Heart right ventricle (tissue), 16 donors: ENCODE results near the gene SGCG. TPM values are rescaled to one million over a fixed set of nuclear protein-coding genes. Genes with fewer than 3 reads are reported as not detected.
A peak's percentile ranks its signal among the peaks of the same experiment; 100 is the strongest.

ENCODE experiments used
- ATAC-seq, 8 donors: fragments of 200-7000 bp; cut with Tn5 transposase; one replicate each; pipeline ENCODE4 v1.9.1; 2020; ENCODE audit warnings: mild to moderate bottlenecking in 8 of 8, moderate library complexity in 8 of 8, moderate number of reproducible peaks in 1 of 8
- DNase-seq, 2 donors: peaks; one replicate each; pipeline ENCODE4 v3.0.0-alpha.2; 2020
- H3K27ac ChIP-seq, 10 donors: fragments of 200-600 bp; sonication (generic) in 2 of 10; one replicate each; pipeline versions ENCODE4 v1.5.0 to v1.8.0; 2020 to 2022; ENCODE audit warnings: mild to moderate bottlenecking in 3 of 10
- H3K27me3 ChIP-seq, 7 donors: fragments of 200-600 bp; one replicate each; pipeline ENCODE4 v1.8.0; 2021 to 2022; ENCODE audit warnings: mild to moderate bottlenecking in 2 of 7
- H3K36me3 ChIP-seq, 9 donors: fragments of 200-600 bp; sonication (generic) in 1 of 9; one replicate each; pipeline versions ENCODE4 v1.5.0 to v1.8.0; 2020 to 2022; ENCODE audit warnings: mild to moderate bottlenecking in 2 of 9
- H3K4me1 ChIP-seq, 9 donors: fragments of 200-600 bp; sonication (generic) in 1 of 9; one replicate each; pipeline versions ENCODE4 v1.5.0 to v1.8.0; 2020 to 2022; ENCODE audit warnings: mild to moderate bottlenecking in 4 of 9
- H3K4me3 ChIP-seq, 10 donors: fragments of 200-600 bp; sonication (generic) in 2 of 10; one replicate each; pipeline versions ENCODE4 v1.5.0 to v1.8.0; 2020 to 2022; ENCODE audit warnings: mild to moderate bottlenecking in 7 of 10, moderate library complexity in 2 of 10
- H3K9me3 ChIP-seq, 11 donors: fragments of 200-600 bp in 10 of 11; sonication (generic) in 2 of 11; one replicate each; pipeline versions ENCODE4 v1.5.0 to v1.8.0; 2013 to 2022; ENCODE audit warnings: mild to moderate bottlenecking in 2 of 11, control low read depth in 1 of 11, moderate library complexity in 1 of 11
- CTCF ChIP-seq, 9 donors: fragments of 200-600 bp; sonication (generic) in 2 of 9; IDR thresholded peaks; one replicate each; pipeline versions ENCODE4 v1.5.0 to v1.8.0; 2021 to 2022; ENCODE audit warnings: antibody characterized with exemption in 9 of 9, mild to moderate bottlenecking in 5 of 9, moderate library complexity in 1 of 9
- WGBS, 2 donors: extraction: QIAGEN DNeasy Blood & Tissue Kit; methylation state at CpG; one replicate each; pipeline ENCODE4 v1.1.7; 2013; ENCODE audit warnings: inconsistent platforms in 1 of 2; 5-methylcytosine and 5-hydroxymethylcytosine counted together
- intact Hi-C, 10 donors: fragments of 100-400 bp; cut with DNase I; formaldehyde crosslinking; loops; one replicate each; pipeline versions ENCODE4 v1.11.1 to v1.14.2; 2022
- polyA plus RNA-seq, 2 donors: library from polyadenylated mRNA; stranded (reverse); fragments of 200-250 nt; gene quantifications; one replicate each; pipeline ENCODE4 v1.2.3, GENCODE V29; 2013
- total RNA-seq, 10 donors: library from RNA; stranded (reverse); fragmentation: NEBNext Ultra II Directional in 3 of 10; extraction: Animal tissue kit (Norgen Biotek cat#: 25700) in 3 of 10; gene quantifications; one replicate each; pipeline versions ENCODE4 v1.2.1 to v1.2.4, GENCODE V29; 2021 to 2023
- donor health status: Arrhythmogenic right ventricular cardiomyopathy.
- donor health status: ischemic (EF 13 %, LVEDD 7.1; RV severe dilation, severe dysfunction).
- donor health status: healthy with polysubstance abuse.
- donor health status: DM: no; HTN: yes; CAD: no.
- donor health status: DM: no; HTN: no; CAD: no.
- donor health status: ischemic (EF 25% LVEDD 6.9; RV normal size, moderate dysfunction).
- donor health status: ischemic (EF 25% LVEDD 5.7; RV mildly dilated, moderate dysfunction).
- donor health status: healthy.
- donor health status: DM: yes; HTN: yes; CAD: no.
- donor health status: Ischemic cardiomyopathy.
- donor health status: ischemic (EF 35%, LVEDD 5.7; RV mildly dilated, moderate dysfunction).
- donor health status: nonischemic (EF 11% LVEDD 7.7; RV severe dilation, severe dysfunction).
- donor health status: DM: yes; HTN: yes; CAD: no.
- donor health status: PGD.
- donor health status: ischemic (EF 29% LVEDD 5.4; RV normal size, mild dysfunction).
- donor health status: nonischemic (EF 23%, LVEDD 6.1; RV moderate dilation, normal function).

SGCG gene
- total and polyA plus RNA-seq, 12 donors: 26.9 to 191 (median 149) TPM

- H3K27ac ChIP-seq: no peak overlapping the region
- 90% methylated on average over 3 of the region's 3 CpGs for WGBS, 2 donors
- no peaks in the 10 kb centered on the region for H3K27me3 ChIP-seq
- no peak overlapping the region for H3K4me3 ChIP-seq
- no peak for DNase-seq
- intact Hi-C loops: no loop called here
- no peak for TF ChIP-seq CTCF (IDR thresholded peaks at IDR 0.05)
- H3K36me3 ChIP-seq: no peaks in the 10 kb centered on the region
- H3K4me1 ChIP-seq: peaks cover 0 to 5% (median 0%) of the 10 kb centered on the region in 9 donors
- no peaks in the 10 kb centered on the region for H3K9me3 ChIP-seq
- ATAC-seq: no peak
Observed at GRCh38 chr13:23271331-23271730, 90.6 kb downstream of the SGCG start.

- H3K4me3 ChIP-seq: no peak overlapping the region
- TF ChIP-seq CTCF (IDR thresholded peaks at IDR 0.05): no peak
- H3K36me3 ChIP-seq: no peaks in the 10 kb centered on the region
- no peaks in the 10 kb centered on the region for H3K27me3 ChIP-seq
- intact Hi-C loops: no loop called here
- no peak overlapping the region for H3K27ac ChIP-seq
- no peak for DNase-seq
- no peak for ATAC-seq
- H3K9me3 ChIP-seq: no peaks in the 10 kb centered on the region
- WGBS, 2 donors: 65 to 71% methylated on average over 3 of the region's 3 CpGs
- no peaks in the 10 kb centered on the region for H3K4me1 ChIP-seq
Observed at GRCh38 chr13:23273498-23273897, 92.7 kb downstream of the SGCG start.

- H3K4me1 ChIP-seq: no peaks in the 10 kb centered on the region
- H3K9me3 ChIP-seq: peaks cover 0 to 6% (median 0%) of the 10 kb centered on the region in 11 donors
- 64 to 70% methylated on average over 5 of the region's 5 CpGs for WGBS, 2 donors
- H3K27ac ChIP-seq: no peak overlapping the region
- intact Hi-C loops: no loop called here
- no peak for TF ChIP-seq CTCF (IDR thresholded peaks at IDR 0.05)
- peaks cover 0 to 23% (median 0%) of the 10 kb centered on the region in 9 donors for H3K36me3 ChIP-seq
- DNase-seq (no peak), ATAC-seq (no peak)
- H3K4me3 ChIP-seq: no peak overlapping the region
- H3K27me3 ChIP-seq: no peaks in the 10 kb centered on the region
Observed at GRCh38 chr13:23279321-23279720, 98.5 kb downstream of the SGCG start.

- H3K4me1 ChIP-seq: peaks cover 3 to 30% (median 17%) of the 10 kb centered on the region in 9 donors
- ATAC-seq (peak in 6 of 8 donors; percentile 7 to 56 (median 32)), DNase-seq (no peak)
- H3K36me3 ChIP-seq: peaks cover 0 to 5% (median 0%) of the 10 kb centered on the region in 9 donors
- 87 to 88% methylated on average over 1 of the region's 1 CpG for WGBS, 2 donors
- H3K9me3 ChIP-seq: no peaks in the 10 kb centered on the region
- H3K27ac ChIP-seq: peak overlapping the region in 7 of 10 donors; percentile 3 to 76 (median 54)
- intact Hi-C loops: no loop called here
- TF ChIP-seq CTCF (IDR thresholded peaks at IDR 0.05): no peak
- H3K4me3 ChIP-seq: no peak overlapping the region
- H3K27me3 ChIP-seq: no peaks in the 10 kb centered on the region
Observed at GRCh38 chr13:23288564-23288963, 107.8 kb downstream of the SGCG start.
